ENCODE data around the gene ITPR2.

The ITPR2 gene

DNA sequence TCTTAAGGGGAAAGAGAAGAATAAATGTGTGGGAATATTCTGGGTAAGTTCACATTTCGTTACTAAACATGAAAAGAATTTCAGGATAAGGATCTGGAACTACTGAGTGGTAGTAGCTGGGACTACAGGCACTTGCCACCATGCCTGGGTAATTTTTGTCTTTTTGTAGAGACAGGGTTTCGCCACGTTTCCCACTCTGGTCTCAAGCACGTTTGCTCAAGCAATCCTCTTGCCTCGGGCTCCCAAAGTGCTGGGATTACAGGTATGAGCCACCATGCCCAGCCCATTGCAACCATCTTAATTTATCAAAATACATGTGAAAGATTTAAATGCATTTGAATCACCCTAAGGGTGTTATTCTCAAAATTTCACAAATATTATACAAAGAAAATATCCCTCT, 26.4 kb downstream of the ITPR2 start:
- Histone ChIP-seq H3K4me3 (replicated peaks; ENCODE audit: low read depth, low read length) (no peak overlapping the region), H3K36me3 (ENCODE audit: control insufficient read depth, insufficient read depth, low read length) (no peaks in the 10 kb centered on the region), H3K27me3 (replicated peaks; ENCODE audit: control insufficient read depth, insufficient read depth, low read length) (no peaks in the 10 kb centered on the region)
- no peak for DNase-seq (ENCODE audit: extremely low read depth, insufficient read length)
- TF ChIP-seq, protein P1, sequence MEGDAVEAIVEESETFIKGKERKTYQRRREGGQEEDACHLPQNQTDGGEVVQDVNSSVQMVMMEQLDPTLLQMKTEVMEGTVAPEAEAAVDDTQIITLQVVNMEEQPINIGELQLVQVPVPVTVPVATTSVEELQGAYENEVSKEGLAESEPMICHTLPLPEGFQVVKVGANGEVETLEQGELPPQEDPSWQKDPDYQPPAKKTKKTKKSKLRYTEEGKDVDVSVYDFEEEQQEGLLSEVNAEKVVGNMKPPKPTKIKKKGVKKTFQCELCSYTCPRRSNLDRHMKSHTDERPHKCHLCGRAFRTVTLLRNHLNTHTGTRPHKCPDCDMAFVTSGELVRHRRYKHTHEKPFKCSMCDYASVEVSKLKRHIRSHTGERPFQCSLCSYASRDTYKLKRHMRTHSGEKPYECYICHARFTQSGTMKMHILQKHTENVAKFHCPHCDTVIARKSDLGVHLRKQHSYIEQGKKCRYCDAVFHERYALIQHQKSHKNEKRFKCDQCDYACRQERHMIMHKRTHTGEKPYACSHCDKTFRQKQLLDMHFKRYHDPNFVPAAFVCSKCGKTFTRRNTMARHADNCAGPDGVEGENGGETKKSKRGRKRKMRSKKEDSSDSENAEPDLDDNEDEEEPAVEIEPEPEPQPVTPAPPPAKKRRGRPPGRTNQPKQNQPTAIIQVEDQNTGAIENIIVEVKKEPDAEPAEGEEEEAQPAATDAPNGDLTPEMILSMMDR (IDR thresholded peaks at IDR 0.05; ENCODE audit: insufficient read depth, low read length, poor library complexity, severe bottlenecking): no peak

- H3K36me3 ChIP-seq (ENCODE audit: control insufficient read depth, insufficient read depth, low read length): peaks cover 4% of the 10 kb centered on the region
- no peak for DNase-seq (ENCODE audit: extremely low read depth, insufficient read length)
- no peak overlapping the region for H3K4me3 ChIP-seq (replicated peaks; ENCODE audit: low read depth, low read length)
- no peaks in the 10 kb centered on the region for H3K27me3 ChIP-seq (replicated peaks; ENCODE audit: control insufficient read depth, insufficient read depth, low read length)
- TF ChIP-seq, protein P1 (IDR thresholded peaks at IDR 0.05; ENCODE audit: insufficient read depth, low read length, poor library complexity, severe bottlenecking): no peak
Observed at GRCh38 chr12:26805401-26805971, 27.5 kb downstream of the ITPR2 start.

DNA sequence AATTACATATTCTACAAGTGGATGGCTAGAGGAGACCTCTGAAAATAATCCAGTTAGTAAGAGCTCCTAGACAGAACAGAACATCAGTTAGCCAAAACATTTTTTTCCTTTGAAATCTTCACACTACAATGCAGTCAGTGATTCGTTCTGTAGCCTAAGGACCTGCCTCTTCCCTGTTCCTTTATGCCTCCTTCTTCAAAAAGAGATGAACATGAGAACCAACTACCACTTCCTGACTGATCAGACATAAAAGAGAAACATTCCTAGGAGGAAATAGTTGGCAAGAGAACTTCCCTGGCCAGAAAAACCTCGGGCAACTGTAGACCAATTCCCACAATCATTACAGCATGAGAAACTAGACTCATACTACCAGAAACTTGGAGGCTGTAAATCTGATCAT, 29.4 kb downstream of the ITPR2 start:
- no peak for DNase-seq (ENCODE audit: extremely low read depth, insufficient read length)
- TF ChIP-seq, protein P1 (IDR thresholded peaks at IDR 0.05; ENCODE audit: insufficient read depth, low read length, poor library complexity, severe bottlenecking): no peak
- Histone ChIP-seq H3K36me3 (ENCODE audit: control insufficient read depth, insufficient read depth, low read length) (peaks cover 4% of the 10 kb centered on the region), H3K27me3 (replicated peaks; ENCODE audit: control insufficient read depth, insufficient read depth, low read length) (no peaks in the 10 kb centered on the region), H3K4me3 (replicated peaks; ENCODE audit: low read depth, low read length) (no peak overlapping the region)

DNA sequence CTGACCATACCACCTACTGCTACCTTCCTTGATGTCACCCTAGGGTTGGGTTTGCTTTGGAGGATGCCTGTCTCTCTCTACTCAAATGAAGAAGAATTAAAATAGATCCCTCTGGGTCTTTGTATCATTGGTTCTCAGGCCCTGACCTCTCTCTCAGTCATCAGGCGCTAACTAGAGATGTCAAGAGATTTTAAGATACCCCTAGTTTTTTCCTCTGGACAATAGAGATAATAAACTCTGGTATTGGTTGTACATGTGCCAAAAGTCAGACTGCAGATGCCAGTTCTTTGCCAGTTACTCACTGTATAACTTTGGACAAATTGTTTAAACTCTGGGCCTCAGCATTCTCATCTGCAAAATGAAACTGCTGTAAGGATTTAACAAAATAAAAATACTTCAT, 31.5 kb downstream of the ITPR2 start:
- Histone ChIP-seq H3K36me3 (ENCODE audit: control insufficient read depth, insufficient read depth, low read length) (peaks cover 4% of the 10 kb centered on the region), H3K4me3 (replicated peaks; ENCODE audit: low read depth, low read length) (no peak overlapping the region), H3K27me3 (replicated peaks; ENCODE audit: control insufficient read depth, insufficient read depth, low read length) (no peaks in the 10 kb centered on the region)
- DNase-seq (ENCODE audit: extremely low read depth, insufficient read length): no peak
- TF ChIP-seq, protein P1 (IDR thresholded peaks at IDR 0.05; ENCODE audit: insufficient read depth, low read length, poor library complexity, severe bottlenecking): no peak

GRCh38 chr12:26800858-26801257, 32.1 kb downstream of the ITPR2 start:
- Histone ChIP-seq H3K27me3 (replicated peaks; ENCODE audit: control insufficient read depth, insufficient read depth, low read length) (no peaks in the 10 kb centered on the region), H3K36me3 (ENCODE audit: control insufficient read depth, insufficient read depth, low read length) (peaks cover 4% of the 10 kb centered on the region), H3K4me3 (replicated peaks; ENCODE audit: low read depth, low read length) (no peak overlapping the region)
- DNase-seq (ENCODE audit: extremely low read depth, insufficient read length): peak; percentile 7
- TF ChIP-seq, protein P1 (IDR thresholded peaks at IDR 0.05; ENCODE audit: insufficient read depth, low read length, poor library complexity, severe bottlenecking): no peak

GRCh38 chr12:26800347-26800746, 32.6 kb downstream of the ITPR2 start:
- no peak overlapping the region for H3K4me3 ChIP-seq (replicated peaks; ENCODE audit: low read depth, low read length)
- H3K36me3 ChIP-seq (ENCODE audit: control insufficient read depth, insufficient read depth, low read length): peaks cover 4% of the 10 kb centered on the region
- TF ChIP-seq, protein P1 (IDR thresholded peaks at IDR 0.05; ENCODE audit: insufficient read depth, low read length, poor library complexity, severe bottlenecking): no peak
- no peak for DNase-seq (ENCODE audit: extremely low read depth, insufficient read length)
- H3K27me3 ChIP-seq (replicated peaks; ENCODE audit: control insufficient read depth, insufficient read depth, low read length): no peaks in the 10 kb centered on the region
